Daoy (cell line): Measurements from ENCODE around the gene S100A12. TPM values are rescaled to one million over a fixed set of nuclear protein-coding genes. Genes with fewer than 3 reads are reported as not detected.
A peak's percentile ranks its signal among the peaks of the same experiment; 100 is the strongest.
"Not testable (repeated sequence)": the region's sequence is repeated elsewhere in the genome, so short reads cannot be mapped to it uniquely, and the experiment has no call there.

Source experiments
- DNase-seq: peaks from one replicate; pipeline ENCODE4 v3.0.0-alpha.2; 2015; ENCODE audit warnings: low read depth
- total RNA-seq: library from RNA; depleted of rRNA; stranded (reverse); fragments of >200 nt; shearing (Covaris generic); gene quantifications from 2 replicates; pipeline ENCODE4 v1.2.3, GENCODE V29; 2014; rRNA removed

S100A12 gene
- not detected in 2 replicates for total RNA-seq

GRCh38 chr1:153375511-153375910, at the start of gene S100A12:
Gene S100A12 (minus strand): TSS chr1:153375621. CDS start chr1:153374592, 1,029 bp downstream.
- peak; percentile 84 for DNase-seq

- DNase-seq = peak; percentile 63
Measured at GRCh38 chr1:153422450-153423068, 47.1 kb upstream of the S100A12 start.

- DNase-seq = no peak
Measured at GRCh38 chr1:153420306-153420705, 44.9 kb upstream of the S100A12 start.

- not testable (repeated sequence) for DNase-seq
Measured at GRCh38 chr1:153419436-153419793, 44.0 kb upstream of the S100A12 start.

- DNase-seq = not testable (repeated sequence)
Measured at GRCh38 chr1:153418758-153419435, 43.5 kb upstream of the S100A12 start.

- no peak for DNase-seq
Measured at GRCh38 chr1:153417136-153417888, 41.9 kb upstream of the S100A12 start.

- no peak for DNase-seq
Measured at GRCh38 chr1:153415850-153416570, 40.6 kb upstream of the S100A12 start, which contains the start of gene S100A7A. Gene S100A7A (plus strand): TSS chr1:153416520. CDS start chr1:153418083, 1,563 bp downstream.

GRCh38 chr1:153413961-153414360, 38.5 kb upstream of the S100A12 start:
- not testable (repeated sequence) for DNase-seq

GRCh38 chr1:153407274-153407673, 31.9 kb upstream of the S100A12 start:
- DNase-seq = not testable (repeated sequence)

- DNase-seq = not testable (repeated sequence)
Measured at GRCh38 chr1:153405825-153406599, 30.6 kb upstream of the S100A12 start.

- peak; percentile 46 for DNase-seq
Measured at GRCh38 chr1:153404768-153405167, 29.3 kb upstream of the S100A12 start.

GRCh38 chr1:153404086-153404635, 28.7 kb upstream of the S100A12 start:
- no peak for DNase-seq

GRCh38 chr1:153403421-153404085, 28.1 kb upstream of the S100A12 start:
- no peak for DNase-seq

- no peak for DNase-seq
Measured at GRCh38 chr1:153402226-153402625, 26.8 kb upstream of the S100A12 start.

GRCh38 chr1:153401461-153401860, 26.0 kb upstream of the S100A12 start:
- DNase-seq = no peak

GRCh38 chr1:153400244-153400643, 24.8 kb upstream of the S100A12 start:
- no peak for DNase-seq

- no peak for DNase-seq
Measured at GRCh38 chr1:153399401-153400055, 24.1 kb upstream of the S100A12 start.

- no peak for DNase-seq
Measured at GRCh38 chr1:153397924-153398651, 22.7 kb upstream of the S100A12 start.
